Tongue (tissue), 2 donors: ENCODE results near the gene LCNL1. TPM values are rescaled to one million over a fixed set of nuclear protein-coding genes. Genes with fewer than 3 reads are reported as not detected.

ENCODE experiments used
- DNase-seq: peaks from one replicate; pipeline ENCODE4 v3.0.0-alpha.2; 2015
- total RNA-seq: library from RNA; depleted of rRNA; stranded (reverse); fragments of >200 nt; gene quantifications from one replicate; pipeline ENCODE4 v1.2.3, GENCODE V29; 2014

Gene LCNL1
- total RNA-seq, 1 donor from 2014 or later: 0.31 TPM

GRCh38 chr9:136960212-136960937 lies 22.4 kb upstream of the LCNL1 start:
- no peak for DNase-seq

- DNase-seq: no peak
Measured at GRCh38 chr9:136960938-136961275, 21.9 kb upstream of the LCNL1 start.

GRCh38 chr9:136961279-136962065 lies 21.3 kb upstream of the LCNL1 start:
- no peak for DNase-seq

GRCh38 chr9:136962163-136962562 lies 20.6 kb upstream of the LCNL1 start:
- DNase-seq: no peak

DNA sequence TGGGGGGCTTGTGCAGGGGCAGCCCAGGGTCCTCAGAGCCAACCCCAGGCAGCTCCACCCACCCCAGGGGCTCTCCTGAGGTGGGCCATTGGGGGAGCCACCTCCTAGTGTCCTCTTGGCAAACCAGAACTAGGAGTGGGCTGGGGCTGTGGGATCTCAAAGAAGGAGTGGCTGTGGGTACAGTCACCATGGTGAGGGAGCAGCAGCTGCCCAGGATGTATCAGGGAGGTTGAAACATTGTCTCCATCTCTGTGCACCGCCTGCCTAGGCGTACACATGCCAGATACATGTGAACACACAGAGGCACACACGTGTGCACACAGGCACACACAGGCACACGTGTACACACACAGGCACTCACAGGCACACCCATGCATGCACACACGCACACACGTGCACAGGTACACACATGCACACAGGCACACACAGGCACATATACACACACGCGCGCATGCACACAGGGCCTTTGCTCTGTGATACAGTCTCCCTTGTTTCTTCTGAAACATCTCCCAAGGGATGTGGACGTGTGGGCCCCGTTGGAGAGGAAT lies 20.0 kb upstream of the LCNL1 start:
- DNase-seq: no peak

- no peak for DNase-seq
Measured at GRCh38 chr9:136963341-136963740, 19.5 kb upstream of the LCNL1 start.

GRCh38 chr9:136963751-136964150 lies 19.0 kb upstream of the LCNL1 start:
- DNase-seq: no peak

DNA sequence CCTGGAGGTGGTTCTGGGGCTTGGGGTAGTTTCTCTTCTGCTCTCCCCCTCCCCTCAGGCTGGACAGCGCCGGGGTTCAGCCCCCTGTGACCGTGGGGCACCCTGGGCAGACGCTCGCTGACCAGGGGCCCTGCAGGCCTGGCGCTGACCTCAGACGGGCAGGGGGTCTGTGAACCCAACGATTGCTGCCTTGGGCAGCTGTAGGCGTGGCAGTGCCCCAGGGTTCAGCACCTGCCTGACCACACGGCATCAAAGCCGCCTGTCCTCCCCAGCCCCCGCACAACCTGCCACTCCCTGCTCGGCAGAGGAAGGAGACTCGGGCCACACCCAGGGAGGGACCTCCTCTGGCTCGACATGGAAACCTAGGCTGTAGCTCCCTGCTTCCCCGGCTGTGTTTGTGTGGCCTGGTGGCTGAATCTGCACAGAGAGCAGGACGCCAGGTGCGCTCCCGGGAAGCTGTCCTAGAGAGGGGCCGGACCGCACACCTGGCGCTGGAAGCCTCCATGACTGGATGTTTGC lies 18.6 kb upstream of the LCNL1 start:
- no peak for DNase-seq

DNA sequence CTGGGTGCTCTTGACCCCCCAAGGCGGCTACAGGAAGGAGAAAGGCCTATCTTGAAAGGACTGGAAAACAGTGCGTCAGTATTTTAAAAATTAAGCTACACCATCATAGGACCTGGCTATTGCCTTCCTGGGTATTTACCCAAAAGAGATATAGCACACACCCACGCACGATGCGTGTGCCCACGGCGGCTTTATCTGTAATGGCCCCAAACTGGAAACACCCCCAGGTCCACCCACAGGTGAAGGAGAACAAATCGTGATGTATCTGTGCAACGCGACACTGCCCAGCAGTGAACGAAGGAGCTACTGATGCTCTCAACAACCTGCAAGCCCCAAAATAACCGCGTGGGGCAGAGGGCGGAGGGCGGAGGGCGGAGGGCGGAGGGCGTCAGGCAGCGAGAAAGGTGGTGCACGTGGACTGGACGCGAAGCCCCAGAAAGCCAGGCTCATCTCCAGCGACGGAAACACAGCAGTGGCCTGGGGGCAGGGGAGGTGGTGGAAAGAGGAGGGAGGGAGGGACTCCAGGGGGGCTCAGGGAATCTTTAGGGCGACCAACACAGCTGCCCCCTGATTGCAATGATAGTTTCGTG lies 17.9 kb upstream of the LCNL1 start:
- no peak for DNase-seq

DNA sequence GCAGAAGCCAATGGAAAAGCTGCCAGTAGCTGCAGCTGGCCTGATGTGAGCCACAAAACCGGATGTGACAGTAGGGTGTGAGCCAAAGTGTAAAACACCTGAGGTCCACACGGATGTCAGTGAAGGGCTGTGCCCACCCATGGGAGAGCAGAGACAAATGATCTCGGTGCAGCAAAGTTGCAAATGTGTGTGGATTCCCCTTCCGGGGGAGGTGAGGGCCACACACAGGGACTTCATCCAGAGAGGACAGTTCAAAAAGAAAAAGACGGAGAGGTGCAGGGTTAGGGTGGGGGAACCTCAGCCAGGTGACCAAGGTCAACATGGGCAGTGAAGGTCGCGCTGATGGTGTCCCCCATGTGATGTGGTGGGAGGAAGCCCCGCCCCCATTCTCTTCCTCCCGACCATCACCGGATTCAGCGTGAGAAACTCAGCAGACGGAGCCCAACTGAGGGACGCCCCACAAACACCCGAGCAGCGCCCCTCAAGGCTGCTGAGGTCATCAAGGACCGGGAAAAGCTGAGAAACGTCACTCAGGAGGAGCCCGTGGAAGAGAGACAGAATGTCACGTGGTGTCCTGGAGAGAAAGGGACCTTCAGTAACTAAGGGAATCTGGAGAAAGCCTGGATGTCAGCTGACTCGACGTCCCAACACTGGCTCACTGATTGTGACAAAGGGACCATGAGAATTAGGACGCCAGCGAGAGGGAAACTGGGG lies 16.9 kb upstream of the LCNL1 start:
- no peak for DNase-seq

GRCh38 chr9:136968333-136969127 lies 14.3 kb upstream of the LCNL1 start:
- DNase-seq: no peak

GRCh38 chr9:136969150-136969549 lies 13.6 kb upstream of the LCNL1 start:
- no peak for DNase-seq

GRCh38 chr9:136969774-136970173 lies 13.0 kb upstream of the LCNL1 start:
- no peak for DNase-seq

DNA sequence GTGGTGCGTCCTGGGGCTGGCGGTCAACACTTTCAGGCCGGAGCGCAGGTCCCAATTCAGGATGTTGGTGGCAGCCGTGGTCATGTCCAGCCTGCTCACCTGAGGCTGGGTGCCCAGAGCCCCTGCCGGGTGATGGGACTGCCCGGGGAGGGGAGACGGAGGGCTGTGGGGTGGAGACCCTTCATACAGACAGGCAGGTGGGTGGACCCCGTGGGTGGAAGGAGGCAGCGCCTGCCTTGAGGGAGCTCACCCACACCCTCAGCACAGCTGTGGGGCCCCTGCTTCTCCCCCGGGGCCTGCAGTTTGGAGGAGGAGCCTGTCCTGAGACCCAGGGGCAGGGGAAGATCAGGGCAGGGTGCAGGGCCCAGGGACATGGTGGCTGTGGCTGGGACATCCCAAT lies 12.4 kb upstream of the LCNL1 start:
- no peak for DNase-seq

DNA sequence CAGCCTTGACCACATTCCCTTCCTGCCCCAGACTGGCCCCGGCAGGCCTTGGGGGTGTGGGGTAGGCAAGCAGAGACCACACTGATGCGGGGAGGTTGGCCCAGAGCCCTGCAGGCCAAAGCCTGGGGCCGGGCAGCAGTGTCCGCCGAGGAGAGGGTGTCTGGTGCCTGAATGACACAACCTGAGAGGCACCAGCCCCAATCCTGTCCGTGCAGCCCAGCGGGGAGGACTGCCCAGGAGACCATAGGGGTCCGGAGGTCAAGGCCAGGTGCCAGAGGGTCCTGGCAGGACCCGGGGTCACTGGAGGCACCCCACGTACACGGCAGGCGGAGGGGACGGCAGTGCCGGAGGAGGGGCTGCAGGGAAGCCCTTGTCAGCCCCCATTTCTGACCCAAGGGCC lies 11.0 kb upstream of the LCNL1 start:
- no peak for DNase-seq

DNA sequence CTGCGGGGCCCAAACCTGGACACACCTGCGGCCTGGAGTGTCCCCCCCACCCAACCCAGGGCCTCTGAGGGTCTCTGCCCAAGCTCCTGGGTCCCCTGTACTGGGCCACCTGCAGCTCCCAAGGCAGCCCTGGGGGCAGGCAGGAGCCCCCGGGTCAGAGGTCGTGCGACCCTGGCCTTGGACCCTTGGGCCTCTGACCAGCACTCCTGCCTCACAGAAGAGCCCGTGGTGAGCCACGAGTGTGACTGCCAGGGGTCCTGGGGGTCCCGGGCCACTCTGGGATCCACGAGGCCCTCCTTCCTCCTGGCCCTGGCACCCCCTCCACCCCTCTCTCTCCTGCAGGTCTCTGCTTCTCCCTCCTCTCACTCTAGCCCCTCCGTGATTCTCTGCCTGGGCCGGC lies 10.5 kb upstream of the LCNL1 start:
- DNase-seq: no peak

DNA sequence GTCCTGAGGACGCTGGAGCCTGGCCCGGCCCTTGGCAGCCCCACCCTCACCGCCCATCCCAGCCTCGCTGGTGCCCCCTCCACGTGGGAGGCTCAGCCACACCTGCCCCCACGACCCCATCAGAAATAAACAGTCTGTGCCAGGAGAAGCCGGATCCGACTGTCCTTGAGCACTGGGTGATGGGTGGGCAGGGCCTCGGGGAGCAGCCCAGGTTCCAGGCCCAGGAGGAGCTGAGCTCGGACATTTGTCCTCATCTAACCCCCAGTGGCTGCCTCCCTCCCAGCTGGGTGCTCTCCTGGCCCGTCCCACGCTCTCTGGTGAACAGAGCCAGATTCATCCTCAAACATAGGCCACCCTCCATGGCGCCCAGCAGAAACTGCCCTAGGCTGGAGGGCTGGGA lies 10.1 kb upstream of the LCNL1 start:
- no peak for DNase-seq

DNA sequence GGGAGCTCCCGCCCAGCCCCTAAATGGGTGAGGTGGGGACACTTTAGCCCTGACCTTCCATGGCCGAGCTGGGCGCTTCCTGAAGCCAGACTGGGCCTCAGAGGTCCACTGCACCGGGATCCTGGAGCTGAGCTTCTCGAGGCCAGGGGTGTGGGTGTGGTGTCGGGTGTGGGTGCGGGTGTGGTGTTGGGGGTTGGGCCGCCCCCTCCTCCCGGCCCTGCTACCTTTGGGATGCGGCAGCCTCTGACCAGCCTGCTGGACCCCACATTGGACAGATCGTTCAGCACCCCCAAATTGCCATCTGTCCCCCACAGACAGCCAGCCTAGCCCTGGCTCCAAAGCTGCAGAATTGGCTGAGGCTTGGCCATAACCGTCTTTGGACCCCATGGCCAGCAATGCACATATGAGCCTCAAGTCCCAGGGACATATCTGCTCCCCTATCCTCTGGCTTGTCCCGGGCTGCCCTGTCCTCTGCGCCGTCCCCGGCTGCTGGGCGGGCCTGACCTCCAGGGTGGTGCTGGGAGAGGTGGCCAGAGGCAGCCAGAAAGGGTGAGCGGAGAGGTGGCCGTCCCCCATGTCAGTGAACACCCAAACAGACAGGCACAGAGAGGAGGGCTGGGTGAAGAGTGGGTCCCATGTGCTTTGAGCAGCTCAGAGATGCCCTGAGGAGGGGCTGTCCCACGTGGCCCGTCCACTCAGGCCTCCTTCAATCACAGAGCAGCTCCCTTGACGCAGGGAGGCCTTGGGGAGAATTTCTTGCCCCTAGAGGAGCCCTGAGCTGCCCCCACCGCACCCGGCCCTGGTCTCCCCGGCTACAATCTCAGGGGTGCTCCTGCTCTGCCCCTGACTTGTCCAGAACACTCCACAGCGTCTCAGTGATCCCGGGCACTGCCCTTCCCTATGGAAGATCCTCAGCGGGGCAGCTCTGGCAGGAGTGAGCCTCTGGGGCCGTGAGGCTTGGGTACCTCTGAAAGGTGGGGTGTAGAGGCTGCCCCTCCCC lies 8.9 kb upstream of the LCNL1 start:
- no peak for DNase-seq

DNA sequence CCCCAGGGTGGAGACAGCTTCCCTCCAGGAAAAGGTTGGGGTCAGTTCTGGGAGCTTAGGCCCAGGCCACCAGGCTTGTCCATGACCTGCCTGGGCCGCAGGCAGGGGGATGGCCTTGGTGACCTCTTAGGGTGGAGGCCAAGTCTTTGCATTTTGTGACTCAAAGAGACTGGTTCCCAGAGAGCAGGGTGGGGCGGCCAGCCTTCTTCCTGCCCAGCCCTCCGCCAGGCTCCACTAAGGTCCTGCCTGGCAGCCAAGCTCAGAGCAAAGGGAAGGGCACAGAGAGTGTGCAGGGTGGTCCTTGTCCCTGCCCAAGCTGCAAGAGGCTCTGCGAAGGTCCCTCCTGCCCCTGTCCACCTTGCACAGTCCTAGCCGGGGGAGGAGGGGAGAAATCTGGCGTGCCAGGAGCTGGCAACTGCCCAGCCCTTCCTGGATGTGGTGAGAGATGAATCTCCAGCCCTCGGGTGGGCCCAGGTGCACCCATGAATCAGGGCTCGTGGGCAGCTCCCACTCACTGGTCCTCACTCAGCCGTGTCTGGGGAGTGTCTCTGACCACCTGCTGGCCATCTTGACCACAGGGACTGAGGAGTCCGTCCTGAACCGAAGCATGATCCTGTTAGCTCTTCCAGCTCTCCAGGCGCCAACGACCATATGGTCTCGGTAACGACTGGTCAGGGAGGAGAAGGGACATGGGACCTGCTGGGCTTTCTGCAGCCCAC lies 7.8 kb upstream of the LCNL1 start:
- DNase-seq: no peak

DNA sequence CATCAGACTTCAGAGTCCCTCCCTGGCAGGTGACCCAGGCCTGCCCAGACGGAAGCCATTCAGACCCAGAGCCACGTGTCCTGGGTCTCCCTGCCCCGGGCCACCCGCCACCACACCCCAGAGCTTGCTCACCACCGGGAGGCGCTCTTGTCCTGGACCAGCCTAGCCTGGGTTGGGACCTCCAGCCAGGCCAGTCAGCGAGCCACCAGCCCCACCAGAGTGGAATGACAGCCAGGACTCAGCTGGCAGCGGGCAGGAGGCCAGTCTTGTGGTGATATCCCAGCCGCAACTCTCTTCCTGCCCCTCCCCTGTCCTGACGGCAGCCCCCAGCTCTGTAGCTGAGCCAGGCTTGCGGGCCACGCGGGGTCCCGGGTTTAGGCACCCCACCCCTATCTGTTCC lies 7.1 kb upstream of the LCNL1 start:
- DNase-seq: peak; percentile 67
